ENCODE data around the gene PINLYP.

- TF ChIP-seq POLR2AphosphoS5 (IDR thresholded peaks at IDR 0.05; ENCODE audit: low read depth, low read length) = no peak
- TF ChIP-seq, protein P1, sequence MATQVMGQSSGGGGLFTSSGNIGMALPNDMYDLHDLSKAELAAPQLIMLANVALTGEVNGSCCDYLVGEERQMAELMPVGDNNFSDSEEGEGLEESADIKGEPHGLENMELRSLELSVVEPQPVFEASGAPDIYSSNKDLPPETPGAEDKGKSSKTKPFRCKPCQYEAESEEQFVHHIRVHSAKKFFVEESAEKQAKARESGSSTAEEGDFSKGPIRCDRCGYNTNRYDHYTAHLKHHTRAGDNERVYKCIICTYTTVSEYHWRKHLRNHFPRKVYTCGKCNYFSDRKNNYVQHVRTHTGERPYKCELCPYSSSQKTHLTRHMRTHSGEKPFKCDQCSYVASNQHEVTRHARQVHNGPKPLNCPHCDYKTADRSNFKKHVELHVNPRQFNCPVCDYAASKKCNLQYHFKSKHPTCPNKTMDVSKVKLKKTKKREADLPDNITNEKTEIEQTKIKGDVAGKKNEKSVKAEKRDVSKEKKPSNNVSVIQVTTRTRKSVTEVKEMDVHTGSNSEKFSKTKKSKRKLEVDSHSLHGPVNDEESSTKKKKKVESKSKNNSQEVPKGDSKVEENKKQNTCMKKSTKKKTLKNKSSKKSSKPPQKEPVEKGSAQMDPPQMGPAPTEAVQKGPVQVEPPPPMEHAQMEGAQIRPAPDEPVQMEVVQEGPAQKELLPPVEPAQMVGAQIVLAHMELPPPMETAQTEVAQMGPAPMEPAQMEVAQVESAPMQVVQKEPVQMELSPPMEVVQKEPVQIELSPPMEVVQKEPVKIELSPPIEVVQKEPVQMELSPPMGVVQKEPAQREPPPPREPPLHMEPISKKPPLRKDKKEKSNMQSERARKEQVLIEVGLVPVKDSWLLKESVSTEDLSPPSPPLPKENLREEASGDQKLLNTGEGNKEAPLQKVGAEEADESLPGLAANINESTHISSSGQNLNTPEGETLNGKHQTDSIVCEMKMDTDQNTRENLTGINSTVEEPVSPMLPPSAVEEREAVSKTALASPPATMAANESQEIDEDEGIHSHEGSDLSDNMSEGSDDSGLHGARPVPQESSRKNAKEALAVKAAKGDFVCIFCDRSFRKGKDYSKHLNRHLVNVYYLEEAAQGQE (IDR thresholded peaks at IDR 0.05; ENCODE audit: insufficient read depth in 1 of 2, low read depth in 2 of 2, low read length in 2 of 2) = no peak
- TF ChIP-seq TAF1 (IDR thresholded peaks at IDR 0.05; ENCODE audit: borderline replicate concordance, insufficient read depth, low read length) = no peak
- no peak for TF ChIP-seq FOXP2 (optimal IDR thresholded peaks at IDR 0.05; ENCODE audit: borderline replicate concordance, extremely low read depth, extremely low read length, insufficient read depth)
Observed at GRCh38 chr19:43607238-43608205, 31.9 kb downstream of the PINLYP start.
